Panc1 (cell line): ENCODE data around the gene CYP8B1. TPM values are rescaled to one million over a fixed set of nuclear protein-coding genes. Genes with fewer than 3 reads are reported as not detected.
A peak's percentile ranks its signal among the peaks of the same experiment; 100 is the strongest.

Experiments used
- ATAC-seq: fragments of 200-7000 bp; cut with Tn5 transposase; 2 replicates; pipeline ENCODE4 v1.9.1; 2020; ENCODE audit warnings: mild to moderate bottlenecking, moderate library complexity
- Bru-seq: library from RNA; stranded (reverse); fragments of 400-500 nt; gene quantifications from one replicate; lab custom pipeline; 2021; lab: Mats Ljungman, UMichigan
- BruChase-seq, 2 experiments: library from RNA; stranded (reverse); fragments of 400-500 nt; gene quantifications; one replicate each; lab custom pipeline; 2021; lab: Mats Ljungman, UMichigan
- BruUV-seq: library from RNA; stranded (reverse); fragments of 400-500 nt; replicated peaks from 2 replicates; lab custom pipeline; 2021; lab: Mats Ljungman, UMichigan
- CTCF ChIA-PET: fragments of 300-600 bp; sonication (Branson Sonifier 250); formaldehyde crosslinking; loops from one replicate; lab custom pipeline; 2022; ENCODE audit warnings: antibody characterized with exemption; lab: Charles Lee
- POLR2A ChIA-PET: fragments of 300-600 bp; sonication (Branson Sonifier 250); formaldehyde crosslinking; loops from one replicate; lab custom pipeline; 2022; ENCODE audit warnings: antibody characterized with exemption; lab: Charles Lee
- DNase-seq: peaks from one replicate; pipeline ENCODE4 v3.0.0-alpha.2; 2010; ENCODE audit warnings: low read depth, low spot score
- H3K27ac ChIP-seq: 2 replicates; pipeline ENCODE4 v1.5.1; 2011; ENCODE audit warnings: mild to moderate bottlenecking, low read length, inconsistent platforms
- H3K27me3 ChIP-seq: fragments of 200-500 bp; sonication (Bioruptor generic); 2 replicates; pipeline ENCODE4 v1.6.0; 2014; ENCODE audit warnings: low read length, inconsistent platforms; ENCODE audit not compliant: control insufficient read depth, insufficient read depth
- H3K36me3 ChIP-seq: fragments of 200-500 bp; sonication (Bioruptor generic); 2 replicates; pipeline ENCODE4 v1.5.1; 2014; ENCODE audit warnings: inconsistent platforms, mild to moderate bottlenecking, low read length, moderate library complexity; ENCODE audit not compliant: control insufficient read depth, insufficient read depth
- H3K4me1 ChIP-seq: 2 replicates; pipeline ENCODE4 v1.5.1; 2011; ENCODE audit warnings: inconsistent platforms, mild to moderate bottlenecking, low read length, moderate library complexity; ENCODE audit not compliant: control insufficient read depth, insufficient read depth
- H3K4me3 ChIP-seq, 2 experiments: 2 replicates each; pipeline ENCODE4 v1.5.1; 2011 to 2012; ENCODE audit warnings: low read depth in 2 of 2, low read length in 2 of 2, mild to moderate bottlenecking in 2 of 2, inconsistent platforms in 1 of 2, moderate library complexity in 1 of 2
- H3K9me3 ChIP-seq: fragments of 200-500 bp; sonication (Bioruptor generic); 2 replicates; pipeline ENCODE4 v1.5.1; 2014; ENCODE audit warnings: low read depth, mild to moderate bottlenecking, inconsistent platforms, low read length, moderate library complexity; ENCODE audit not compliant: control insufficient read depth, insufficient read depth
- POLR2AphosphoS5 ChIP-seq: IDR thresholded peaks from 2 replicates; pipeline ENCODE4 v1.6.1; 2012; ENCODE audit warnings: mild to moderate bottlenecking, low read depth, low read length, moderate library complexity
- SIN3A ChIP-seq: IDR thresholded peaks from 2 replicates; pipeline ENCODE4 v1.6.1; 2012; ENCODE audit warnings: low read depth, mild to moderate bottlenecking, low read length, moderate library complexity, borderline replicate concordance; ENCODE audit not compliant: insufficient read depth
- TCF7L2 ChIP-seq: IDR thresholded peaks from 2 replicates; pipeline ENCODE4 v1.6.1; 2011; ENCODE audit warnings: mild to moderate bottlenecking, low read depth, low read length, inconsistent platforms
- in situ Hi-C: cut with HindIII; loops from 2 replicates; pipeline ENCODE4 v1.10.0; 2016; ENCODE audit warnings: low sequenced_read_pairs, low pct_unique_long_range_greater_than_20kb
- intact Hi-C: fragments of 100-400 bp; cut with micrococcal nuclease; formaldehyde crosslinking; loops from one replicate; pipeline ENCODE4 v1.10.0; 2022; ENCODE audit not compliant: unreplicated experiment
- long read RNA-seq: library from polyadenylated mRNA; unstranded; transcript quantifications from one replicate; pipeline ENCODE4 v2.0.0, GENCODE V29; 2021; ENCODE audit not compliant: unreplicated experiment
- polyA plus RNA-seq: library from polyadenylated mRNA; unstranded; fragments of >200 nt; gene quantifications from one replicate; pipeline ENCODE4 v1.2.1, GENCODE V29; 2012; ENCODE audit warnings: missing spikeins; ENCODE audit not compliant: insufficient read length
- total RNA-seq: library from RNA; stranded (reverse); gene quantifications from one replicate; pipeline ENCODE4 v1.2.1, GENCODE V29; 2021; ENCODE audit not compliant: unreplicated experiment
- TF ChIP-seq, protein P1 (sequence below), 2 experiments: IDR thresholded peaks; 2 replicates each; pipeline ENCODE4 v1.6.1; 2011 to 2012; ENCODE audit warnings: low read depth in 2 of 2, control low read depth in 1 of 2, low read length in 1 of 2, mild to moderate bottlenecking in 1 of 2, moderate library complexity in 1 of 2; ENCODE audit not compliant: insufficient read depth in 1 of 2
- TF ChIP-seq, protein P2 (sequence below): fragments of 450-650 bp; IDR thresholded peaks from 2 replicates; pipeline ENCODE4 v1.5.1; 2017; ENCODE audit warnings: mild to moderate bottlenecking

The CYP8B1 gene, protein sequence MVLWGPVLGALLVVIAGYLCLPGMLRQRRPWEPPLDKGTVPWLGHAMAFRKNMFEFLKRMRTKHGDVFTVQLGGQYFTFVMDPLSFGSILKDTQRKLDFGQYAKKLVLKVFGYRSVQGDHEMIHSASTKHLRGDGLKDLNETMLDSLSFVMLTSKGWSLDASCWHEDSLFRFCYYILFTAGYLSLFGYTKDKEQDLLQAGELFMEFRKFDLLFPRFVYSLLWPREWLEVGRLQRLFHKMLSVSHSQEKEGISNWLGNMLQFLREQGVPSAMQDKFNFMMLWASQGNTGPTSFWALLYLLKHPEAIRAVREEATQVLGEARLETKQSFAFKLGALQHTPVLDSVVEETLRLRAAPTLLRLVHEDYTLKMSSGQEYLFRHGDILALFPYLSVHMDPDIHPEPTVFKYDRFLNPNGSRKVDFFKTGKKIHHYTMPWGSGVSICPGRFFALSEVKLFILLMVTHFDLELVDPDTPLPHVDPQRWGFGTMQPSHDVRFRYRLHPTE
- total RNA-seq (0.08 TPM), Bru-seq, nascent RNA (percentile 5 among the genes with signal in this experiment), BruChase-seq, experiment 1, labeled RNA remaining after a 2-hour chase (not detected), BruChase-seq, experiment 2, labeled RNA remaining after a 6-hour chase (not detected)
- polyA plus RNA-seq: not detected
- long read RNA-seq: 0 reads

DNA sequence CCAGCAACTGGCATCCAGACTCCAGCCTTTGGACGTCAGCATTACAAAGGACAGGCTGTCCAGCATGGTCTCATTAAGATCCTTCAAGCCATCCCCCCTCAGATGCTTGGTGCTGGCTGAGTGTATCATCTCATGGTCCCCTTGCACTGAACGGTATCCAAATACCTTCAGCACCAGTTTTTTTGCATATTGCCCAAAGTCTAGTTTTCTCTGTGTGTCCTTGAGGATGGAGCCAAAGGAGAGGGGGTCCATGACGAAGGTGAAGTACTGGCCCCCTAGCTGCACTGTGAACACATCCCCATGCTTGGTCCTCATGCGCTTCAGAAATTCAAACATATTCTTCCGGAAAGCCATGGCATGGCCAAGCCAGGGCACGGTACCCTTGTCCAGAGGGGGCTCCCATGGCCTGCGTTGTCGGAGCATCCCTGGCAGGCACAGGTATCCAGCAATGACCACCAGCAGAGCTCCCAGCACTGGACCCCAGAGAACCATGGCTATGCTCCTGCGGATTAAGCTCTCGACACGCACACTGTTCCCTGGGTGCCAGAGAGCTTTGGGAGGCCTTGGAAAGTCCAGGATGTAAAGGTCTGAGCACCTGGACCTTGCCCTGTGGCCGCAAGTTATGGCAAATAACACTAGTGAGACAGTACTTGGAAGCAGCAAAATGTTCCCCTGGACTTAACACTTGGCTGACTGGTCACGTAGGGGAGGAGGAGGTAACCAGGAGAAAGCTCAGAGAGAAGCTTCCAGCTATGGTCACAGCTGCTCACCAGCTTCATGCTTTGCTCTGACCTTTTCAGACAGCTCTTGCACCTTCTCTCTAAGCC is at the start of gene CYP8B1:
Gene CYP8B1 (minus strand): TSS at position 555 of the 827 bp plus-strand sequence. CDS start 63 bp downstream, at position 492.
- ChIA-PET CTCF (no interaction called here), POLR2A (no interaction called here)
- no peaks in the 10 kb centered on the region for H3K4me1 ChIP-seq
- intact Hi-C loops: no loop called here
- DNase-seq: no peak
- no peaks in the 10 kb centered on the region for H3K27me3 ChIP-seq
- TF ChIP-seq, protein P1, sequence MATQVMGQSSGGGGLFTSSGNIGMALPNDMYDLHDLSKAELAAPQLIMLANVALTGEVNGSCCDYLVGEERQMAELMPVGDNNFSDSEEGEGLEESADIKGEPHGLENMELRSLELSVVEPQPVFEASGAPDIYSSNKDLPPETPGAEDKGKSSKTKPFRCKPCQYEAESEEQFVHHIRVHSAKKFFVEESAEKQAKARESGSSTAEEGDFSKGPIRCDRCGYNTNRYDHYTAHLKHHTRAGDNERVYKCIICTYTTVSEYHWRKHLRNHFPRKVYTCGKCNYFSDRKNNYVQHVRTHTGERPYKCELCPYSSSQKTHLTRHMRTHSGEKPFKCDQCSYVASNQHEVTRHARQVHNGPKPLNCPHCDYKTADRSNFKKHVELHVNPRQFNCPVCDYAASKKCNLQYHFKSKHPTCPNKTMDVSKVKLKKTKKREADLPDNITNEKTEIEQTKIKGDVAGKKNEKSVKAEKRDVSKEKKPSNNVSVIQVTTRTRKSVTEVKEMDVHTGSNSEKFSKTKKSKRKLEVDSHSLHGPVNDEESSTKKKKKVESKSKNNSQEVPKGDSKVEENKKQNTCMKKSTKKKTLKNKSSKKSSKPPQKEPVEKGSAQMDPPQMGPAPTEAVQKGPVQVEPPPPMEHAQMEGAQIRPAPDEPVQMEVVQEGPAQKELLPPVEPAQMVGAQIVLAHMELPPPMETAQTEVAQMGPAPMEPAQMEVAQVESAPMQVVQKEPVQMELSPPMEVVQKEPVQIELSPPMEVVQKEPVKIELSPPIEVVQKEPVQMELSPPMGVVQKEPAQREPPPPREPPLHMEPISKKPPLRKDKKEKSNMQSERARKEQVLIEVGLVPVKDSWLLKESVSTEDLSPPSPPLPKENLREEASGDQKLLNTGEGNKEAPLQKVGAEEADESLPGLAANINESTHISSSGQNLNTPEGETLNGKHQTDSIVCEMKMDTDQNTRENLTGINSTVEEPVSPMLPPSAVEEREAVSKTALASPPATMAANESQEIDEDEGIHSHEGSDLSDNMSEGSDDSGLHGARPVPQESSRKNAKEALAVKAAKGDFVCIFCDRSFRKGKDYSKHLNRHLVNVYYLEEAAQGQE (IDR thresholded peaks at IDR 0.05; ENCODE audit: insufficient read depth in 1 of 2, low read depth in 2 of 2, low read length in 1 of 2): no peak
- TF ChIP-seq POLR2AphosphoS5: no peak
- TF ChIP-seq TCF7L2: no peak
- in situ Hi-C loops: no loop called here
- no peak within 1 kb of the TSS for H3K4me3 ChIP-seq
- no peaks in the 10 kb centered on the region for H3K9me3 ChIP-seq
- no peak within 1 kb of the TSS for H3K27ac ChIP-seq
- ATAC-seq: no peak
- no TSS peak for BruUV-seq
- H3K36me3 ChIP-seq: no peaks in the 10 kb centered on the region

DNA sequence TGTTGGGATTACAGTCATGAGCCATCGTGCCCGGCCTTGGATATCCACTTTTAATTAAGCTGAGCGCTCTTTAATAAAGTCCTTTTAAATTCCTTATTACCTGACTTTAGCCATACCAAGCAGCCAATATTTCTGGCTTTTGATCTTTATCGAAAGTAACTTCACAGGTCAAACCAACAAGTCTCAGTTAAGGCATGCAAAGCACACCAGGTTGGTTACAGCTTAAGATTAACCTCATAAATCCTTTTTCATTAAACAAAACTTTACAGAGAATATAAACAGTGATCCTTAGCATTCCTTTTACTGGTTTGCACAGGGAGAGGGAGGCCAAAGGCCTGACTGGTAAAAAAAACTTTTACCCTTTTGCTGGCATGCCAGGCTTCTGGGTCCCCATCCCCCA is 47.9 kb upstream of the CYP8B1 start:
- H3K27ac ChIP-seq: no peak overlapping the region
- CTCF ChIA-PET: no interaction called here
- no peaks in the 10 kb centered on the region for H3K4me1 ChIP-seq
- in situ Hi-C loops (no loop called here), intact Hi-C loops (no loop called here)
- DNase-seq (no peak), ATAC-seq (no peak)
- H3K9me3 ChIP-seq: no peaks in the 10 kb centered on the region
- TF ChIP-seq SIN3A (no peak), TCF7L2 (no peak), POLR2AphosphoS5 (no peak)
- TF ChIP-seq, protein P1 (IDR thresholded peaks at IDR 0.05; ENCODE audit: insufficient read depth in 1 of 2, low read depth in 2 of 2, low read length in 1 of 2): no peak
- TF ChIP-seq, protein P2, sequence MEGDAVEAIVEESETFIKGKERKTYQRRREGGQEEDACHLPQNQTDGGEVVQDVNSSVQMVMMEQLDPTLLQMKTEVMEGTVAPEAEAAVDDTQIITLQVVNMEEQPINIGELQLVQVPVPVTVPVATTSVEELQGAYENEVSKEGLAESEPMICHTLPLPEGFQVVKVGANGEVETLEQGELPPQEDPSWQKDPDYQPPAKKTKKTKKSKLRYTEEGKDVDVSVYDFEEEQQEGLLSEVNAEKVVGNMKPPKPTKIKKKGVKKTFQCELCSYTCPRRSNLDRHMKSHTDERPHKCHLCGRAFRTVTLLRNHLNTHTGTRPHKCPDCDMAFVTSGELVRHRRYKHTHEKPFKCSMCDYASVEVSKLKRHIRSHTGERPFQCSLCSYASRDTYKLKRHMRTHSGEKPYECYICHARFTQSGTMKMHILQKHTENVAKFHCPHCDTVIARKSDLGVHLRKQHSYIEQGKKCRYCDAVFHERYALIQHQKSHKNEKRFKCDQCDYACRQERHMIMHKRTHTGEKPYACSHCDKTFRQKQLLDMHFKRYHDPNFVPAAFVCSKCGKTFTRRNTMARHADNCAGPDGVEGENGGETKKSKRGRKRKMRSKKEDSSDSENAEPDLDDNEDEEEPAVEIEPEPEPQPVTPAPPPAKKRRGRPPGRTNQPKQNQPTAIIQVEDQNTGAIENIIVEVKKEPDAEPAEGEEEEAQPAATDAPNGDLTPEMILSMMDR: no peak
- no peaks in the 10 kb centered on the region for H3K27me3 ChIP-seq
- no peaks in the 10 kb centered on the region for H3K36me3 ChIP-seq
- BruUV-seq: no TSS peak
- no peak overlapping the region for H3K4me3 ChIP-seq
- POLR2A ChIA-PET: no interaction called here
